ENCODE results near the gene ZC3H18. TPM values are rescaled to one million over a fixed set of nuclear protein-coding genes. Genes with fewer than 3 reads are reported as not detected.

ZC3H18 gene
- total RNA-seq, 1 experiment from 2014 or later: 76.4 TPM

DNA sequence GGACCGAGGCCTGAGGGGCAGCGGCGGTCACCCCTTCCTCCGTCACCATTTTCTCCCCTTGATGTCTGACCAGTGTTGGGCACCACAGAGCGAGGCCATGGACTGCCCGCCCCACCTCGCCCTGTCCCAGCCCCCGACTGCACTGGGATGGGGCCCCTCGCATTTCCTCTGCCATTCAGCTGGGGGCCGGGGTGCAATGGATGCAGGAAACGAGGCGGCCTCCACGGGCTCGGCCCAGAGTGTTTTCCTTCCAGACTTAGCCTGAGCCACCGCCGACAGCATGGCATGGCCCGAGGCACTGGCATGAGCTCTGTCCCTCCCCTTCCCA lies 44.6 kb upstream of the ZC3H18 start:
- Histone ChIP-seq H3K4me1 (replicated peaks; ENCODE audit: insufficient read depth) (no peaks in the 10 kb centered on the region), H3K27ac (no peak overlapping the region), H3K9me3 (ENCODE audit: insufficient read depth, low read depth) (no peaks in the 10 kb centered on the region), H3K4me3 (no peak overlapping the region), H3K27me3 (ENCODE audit: insufficient read depth, low read depth) (no peaks in the 10 kb centered on the region), H2AFZ (no peak overlapping the region), H3K9me2 (ENCODE audit: insufficient read depth) (no peaks in the 10 kb centered on the region), H4K20me1 (ENCODE audit: insufficient read depth) (no peaks in the 10 kb centered on the region), H3K79me2 (ENCODE audit: low read depth) (no peaks in the 10 kb centered on the region), H3K36me3 (ENCODE audit: low read depth) (no peaks in the 10 kb centered on the region), H3F3A (ENCODE audit: insufficient read depth, low read depth) (no peaks in the 10 kb centered on the region), H3K4me2 (no peak overlapping the region)
- intact Hi-C loops (cut with micrococcal nuclease; ENCODE audit: unreplicated experiment): no loop called here
- no TSS peak for BruUV-seq (replicated peaks)
- DNase-seq: no peak
- no peak for TF ChIP-seq EZH2 (IDR thresholded peaks at IDR 0.05; ENCODE audit: low read depth)
- TF ChIP-seq, protein P1, sequence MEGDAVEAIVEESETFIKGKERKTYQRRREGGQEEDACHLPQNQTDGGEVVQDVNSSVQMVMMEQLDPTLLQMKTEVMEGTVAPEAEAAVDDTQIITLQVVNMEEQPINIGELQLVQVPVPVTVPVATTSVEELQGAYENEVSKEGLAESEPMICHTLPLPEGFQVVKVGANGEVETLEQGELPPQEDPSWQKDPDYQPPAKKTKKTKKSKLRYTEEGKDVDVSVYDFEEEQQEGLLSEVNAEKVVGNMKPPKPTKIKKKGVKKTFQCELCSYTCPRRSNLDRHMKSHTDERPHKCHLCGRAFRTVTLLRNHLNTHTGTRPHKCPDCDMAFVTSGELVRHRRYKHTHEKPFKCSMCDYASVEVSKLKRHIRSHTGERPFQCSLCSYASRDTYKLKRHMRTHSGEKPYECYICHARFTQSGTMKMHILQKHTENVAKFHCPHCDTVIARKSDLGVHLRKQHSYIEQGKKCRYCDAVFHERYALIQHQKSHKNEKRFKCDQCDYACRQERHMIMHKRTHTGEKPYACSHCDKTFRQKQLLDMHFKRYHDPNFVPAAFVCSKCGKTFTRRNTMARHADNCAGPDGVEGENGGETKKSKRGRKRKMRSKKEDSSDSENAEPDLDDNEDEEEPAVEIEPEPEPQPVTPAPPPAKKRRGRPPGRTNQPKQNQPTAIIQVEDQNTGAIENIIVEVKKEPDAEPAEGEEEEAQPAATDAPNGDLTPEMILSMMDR (conservative IDR thresholded peaks at IDR 0.05): no peak
- ChIA-PET POLR2A (ENCODE audit: unreplicated experiment) (no interaction called here), CTCF (no interaction called here)

DNA sequence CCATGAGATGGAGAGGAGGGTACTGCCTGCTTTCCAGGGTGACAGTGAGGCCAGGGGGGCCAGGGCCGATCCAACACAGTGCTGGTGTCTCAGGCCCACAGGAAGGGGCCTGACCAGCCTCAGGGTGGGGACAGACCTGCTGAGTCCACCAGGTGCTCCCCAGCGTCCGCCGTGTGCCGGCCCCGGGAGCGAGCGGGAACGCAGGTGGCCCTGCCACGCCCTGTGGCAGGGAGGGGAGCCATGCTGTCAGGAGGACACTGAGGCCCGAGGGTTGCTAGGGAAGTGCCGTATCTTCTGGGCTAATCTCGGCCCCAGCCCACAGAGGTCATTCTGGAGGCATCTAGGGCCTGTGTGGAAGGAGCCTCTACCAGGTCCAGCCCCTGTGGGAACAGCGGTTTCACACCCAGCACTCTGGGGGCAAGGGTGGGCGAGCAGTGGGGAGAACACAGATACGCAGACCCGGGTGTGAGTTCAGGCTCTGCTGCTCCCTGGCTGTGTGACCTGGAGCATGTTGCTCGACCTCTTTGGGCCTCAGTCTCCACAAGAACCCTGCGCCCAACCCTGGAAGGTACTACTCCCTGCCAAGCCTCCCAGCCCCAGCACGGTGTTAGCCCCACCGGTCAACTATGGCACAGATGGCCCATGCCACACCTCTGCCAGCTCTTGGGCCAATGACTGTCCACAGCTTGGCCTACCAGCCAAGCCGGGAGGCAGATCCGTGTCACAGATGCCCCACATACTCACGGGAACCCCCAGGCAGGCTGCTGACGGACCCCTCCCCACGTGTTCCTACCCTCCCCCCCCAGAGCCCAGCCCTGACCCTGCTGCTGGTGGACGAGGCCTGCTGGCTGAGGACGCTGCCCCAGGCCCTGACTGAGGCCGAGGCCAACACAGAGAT lies 43.9 kb upstream of the ZC3H18 start:
- BruUV-seq (replicated peaks): no TSS peak
- no peak overlapping the region for H3K27ac ChIP-seq
- DNase-seq: no peak
- no peaks in the 10 kb centered on the region for H3F3A ChIP-seq (ENCODE audit: insufficient read depth, low read depth)
- H3K4me1 ChIP-seq (replicated peaks; ENCODE audit: insufficient read depth): no peaks in the 10 kb centered on the region
- TF ChIP-seq EZH2 (IDR thresholded peaks at IDR 0.05; ENCODE audit: low read depth): no peak
- TF ChIP-seq, protein P1 (conservative IDR thresholded peaks at IDR 0.05): no peak
- no peaks in the 10 kb centered on the region for H3K36me3 ChIP-seq (ENCODE audit: low read depth)
- POLR2A ChIA-PET (ENCODE audit: unreplicated experiment): no interaction called here
- intact Hi-C loops (cut with micrococcal nuclease; ENCODE audit: unreplicated experiment): loop anchor here (2.0 kb wide), 1 partner anchor 83 kb away; no protein-coding TSS in a partner anchor
- CTCF ChIA-PET: no interaction called here
- no peaks in the 10 kb centered on the region for H3K79me2 ChIP-seq (ENCODE audit: low read depth)
- no peak overlapping the region for H3K4me2 ChIP-seq
- H3K9me3 ChIP-seq (ENCODE audit: insufficient read depth, low read depth): no peaks in the 10 kb centered on the region
- no peaks in the 10 kb centered on the region for H4K20me1 ChIP-seq (ENCODE audit: insufficient read depth)
- H3K4me3 ChIP-seq: no peak overlapping the region
- no peak overlapping the region for H2AFZ ChIP-seq
- no peaks in the 10 kb centered on the region for H3K9me2 ChIP-seq (ENCODE audit: insufficient read depth)
- no peaks in the 10 kb centered on the region for H3K27me3 ChIP-seq (ENCODE audit: insufficient read depth, low read depth)

- H3F3A ChIP-seq (ENCODE audit: insufficient read depth, low read depth): no peaks in the 10 kb centered on the region
- ChIA-PET CTCF (no interaction called here), POLR2A (ENCODE audit: unreplicated experiment) (no interaction called here)
- H3K79me2 ChIP-seq (ENCODE audit: low read depth): no peaks in the 10 kb centered on the region
- no peak overlapping the region for H3K4me3 ChIP-seq
- no peak overlapping the region for H3K4me2 ChIP-seq
- H3K9me2 ChIP-seq (ENCODE audit: insufficient read depth): no peaks in the 10 kb centered on the region
- no peak for DNase-seq
- intact Hi-C loops (cut with micrococcal nuclease; ENCODE audit: unreplicated experiment): loop anchor here (2.0 kb wide), 1 partner anchor 84 kb away; no protein-coding TSS in a partner anchor
- H4K20me1 ChIP-seq (ENCODE audit: insufficient read depth): no peaks in the 10 kb centered on the region
- no peak overlapping the region for H2AFZ ChIP-seq
- H3K4me1 ChIP-seq (replicated peaks; ENCODE audit: insufficient read depth): no peaks in the 10 kb centered on the region
- no peaks in the 10 kb centered on the region for H3K27me3 ChIP-seq (ENCODE audit: insufficient read depth, low read depth)
- H3K9me3 ChIP-seq (ENCODE audit: insufficient read depth, low read depth): no peaks in the 10 kb centered on the region
- H3K27ac ChIP-seq: no peak overlapping the region
- H3K36me3 ChIP-seq (ENCODE audit: low read depth): no peaks in the 10 kb centered on the region
- BruUV-seq (replicated peaks): no TSS peak
- no peak for TF ChIP-seq EZH2 (IDR thresholded peaks at IDR 0.05; ENCODE audit: low read depth)
These were observed 43.4 kb upstream of the ZC3H18 start for GRCh38 chr16:88526906-88527185.
